GM23338 (cell line): ENCODE measurements around the gene KAT6B. TPM values are rescaled to one million over a fixed set of nuclear protein-coding genes. Genes with fewer than 3 reads are reported as not detected.

Experiments
- ATAC-seq: fragments of 200-7000 bp; cut with Tn5 transposase; 3 replicates; pipeline ENCODE4 v1.9.1; 2020
- DNase-seq: peaks from one replicate; pipeline ENCODE4 v3.0.0-alpha.2; 2015; ENCODE audit warnings: low spot score
- H2AFZ ChIP-seq: fragments of 200-600 bp; sonication (generic); 2 replicates; pipeline ENCODE4 v1.8.0; 2016; ENCODE audit warnings: antibody characterized with exemption, mild to moderate bottlenecking, moderate library complexity
- H3F3A ChIP-seq: fragments of 200-600 bp; sonication (generic); replicated peaks from 2 replicates; pipeline ENCODE4 v1.8.0; 2017; ENCODE audit warnings: antibody characterized with exemption, mixed run types, low read depth
- H3K27ac ChIP-seq: fragments of 200-600 bp; sonication (generic); 2 replicates; pipeline ENCODE4 v1.6.1; 2016; ENCODE audit warnings: low read depth
- H3K27me3 ChIP-seq: fragments of 200-600 bp; sonication (generic); 2 replicates; pipeline ENCODE4 v1.8.0; 2016; ENCODE audit warnings: mild to moderate bottlenecking, mixed run types, moderate library complexity; ENCODE audit not compliant: insufficient read depth
- H3K36me3 ChIP-seq: fragments of 200-600 bp; sonication (generic); 2 replicates; pipeline ENCODE4 v1.8.0; 2016; ENCODE audit warnings: mild to moderate bottlenecking; ENCODE audit not compliant: insufficient read depth
- H3K4me1 ChIP-seq: fragments of 200-600 bp; sonication (generic); 2 replicates; pipeline ENCODE4 v1.8.0; 2016; ENCODE audit warnings: mild to moderate bottlenecking, moderate library complexity; ENCODE audit not compliant: insufficient read depth
- H3K4me2 ChIP-seq: fragments of 200-600 bp; sonication (generic); 2 replicates; pipeline ENCODE4 v1.7.1; 2017; ENCODE audit warnings: mixed run types
- H3K4me3 ChIP-seq: fragments of 200-600 bp; sonication (generic); 2 replicates; pipeline ENCODE4 v1.6.1; 2016; ENCODE audit warnings: mixed run types
- H3K79me2 ChIP-seq: fragments of 200-600 bp; sonication (generic); replicated peaks from 2 replicates; pipeline ENCODE4 v1.8.0; 2017; ENCODE audit warnings: mild to moderate bottlenecking; ENCODE audit not compliant: insufficient read depth
- H3K9me2 ChIP-seq: fragments of 200-600 bp; sonication (generic); 2 replicates; pipeline ENCODE4 v1.8.0; 2017; ENCODE audit not compliant: insufficient read depth
- H4K20me1 ChIP-seq: fragments of 200-600 bp; sonication (generic); replicated peaks from 2 replicates; pipeline ENCODE4 v1.8.0; 2017; ENCODE audit warnings: mild to moderate bottlenecking; ENCODE audit not compliant: insufficient read depth
- H3K27ac Mint-ChIP-seq: 2 replicates; pipeline ENCODE4 v1.8.0; 2020; ENCODE audit warnings: inconsistent platforms, mild to moderate bottlenecking, moderate library complexity, mixed read lengths
- H3K27me3 Mint-ChIP-seq: 3 replicates; pipeline ENCODE4 v1.8.0; 2022; ENCODE audit warnings: low read depth, mild to moderate bottlenecking, moderate library complexity, mixed read lengths, inconsistent platforms; ENCODE audit not compliant: insufficient read depth, poor library complexity
- H3K36me3 Mint-ChIP-seq: 3 replicates; pipeline ENCODE4 v1.8.0; 2021; ENCODE audit warnings: low read depth, mild to moderate bottlenecking, inconsistent platforms, moderate library complexity, mixed read lengths
- H3K4me1 Mint-ChIP-seq: 3 replicates; pipeline ENCODE4 v1.8.0; 2020; ENCODE audit warnings: mild to moderate bottlenecking, inconsistent platforms, mixed read lengths
- H3K4me3 Mint-ChIP-seq: 3 replicates; pipeline ENCODE4 v1.8.0; 2021; ENCODE audit warnings: moderate library complexity, mild to moderate bottlenecking, inconsistent platforms, mixed read lengths
- H3K9me3 Mint-ChIP-seq: 3 replicates; pipeline ENCODE4 v1.8.0; 2020; ENCODE audit warnings: moderate library complexity, mild to moderate bottlenecking, inconsistent platforms, mixed read lengths
- CREB1 ChIP-seq: fragments of 250-450 bp; sonication (Bioruptor Pico); IDR thresholded peaks from 2 replicates; pipeline ENCODE4 v1.5.0; 2020; ENCODE audit warnings: low read depth, mild to moderate bottlenecking, moderate library complexity
- CTCF ChIP-seq, 2 experiments: fragments of 200-600 bp in 1 of 2; sonication (generic) in 1 of 2; conservative IDR thresholded peaks; 2 replicates each; pipeline versions ENCODE4 v1.5.1 to v1.6.1; 2016 to 2017; ENCODE audit warnings: antibody characterized with exemption in 2 of 2, low read depth in 2 of 2, mild to moderate bottlenecking in 2 of 2, moderate library complexity in 1 of 2
- EZH2 ChIP-seq: fragments of 200-600 bp; sonication (generic); IDR thresholded peaks from one replicate; pipeline ENCODE4 v1.8.0; 2017; ENCODE audit warnings: antibody characterized with exemption, mild to moderate bottlenecking, low read depth; ENCODE audit not compliant: unreplicated experiment
- EZH2phosphoT487 ChIP-seq: fragments of 200-600 bp; sonication (generic); IDR thresholded peaks from one replicate; pipeline ENCODE4 v1.8.1; 2018; ENCODE audit warnings: antibody characterized with exemption; ENCODE audit not compliant: unreplicated experiment
- JUNB ChIP-seq: IDR thresholded peaks from one replicate; pipeline ENCODE4 v1.6.1; 2016; ENCODE audit warnings: antibody characterized with exemption; ENCODE audit not compliant: unreplicated experiment
- NANOG ChIP-seq: IDR thresholded peaks from 2 replicates; pipeline ENCODE4 v1.6.1; 2016; ENCODE audit warnings: antibody characterized with exemption, borderline replicate concordance
- POLR2AphosphoS5 ChIP-seq: IDR thresholded peaks from 2 replicates; pipeline ENCODE4 v1.6.1; 2016; ENCODE audit warnings: antibody characterized with exemption, low read depth
- STAT1 ChIP-seq: IDR thresholded peaks from one replicate; pipeline ENCODE4 v1.6.1; 2016; ENCODE audit warnings: antibody characterized with exemption; ENCODE audit not compliant: unreplicated experiment
- ZNF114 ChIP-seq: fragments of 250-450 bp; sonication (Bioruptor Pico); IDR thresholded peaks from 2 replicates; pipeline ENCODE4 v1.5.0; 2020; ENCODE audit warnings: mild to moderate bottlenecking, moderate library complexity
- ZNF331 ChIP-seq: fragments of 250-450 bp; sonication (Bioruptor Pico); IDR thresholded peaks from 2 replicates; pipeline ENCODE4 v1.5.0; 2020; ENCODE audit warnings: low read depth, mild to moderate bottlenecking, moderate library complexity
- ZNF462 ChIP-seq: fragments of 250-450 bp; sonication (Bioruptor Pico); IDR thresholded peaks from 2 replicates; pipeline ENCODE4 v1.5.0; 2020; ENCODE audit warnings: mild to moderate bottlenecking, moderate library complexity
- polyA plus RNA-seq: library from polyadenylated mRNA; unstranded; fragments of >200 nt; fragmentation: Nextera tagmentation; extraction: Ambion mirVana; gene quantifications from 2 replicates; pipeline ENCODE4 v1.2.1, GENCODE V29; 2016
- total RNA-seq: library from RNA; depleted of rRNA; stranded (reverse); fragments of >200 nt; shearing (Covaris generic); gene quantifications from 2 replicates; pipeline ENCODE4 v1.2.3, GENCODE V29; 2014
- TF ChIP-seq, protein P1 (sequence below): IDR thresholded peaks from 2 replicates; pipeline ENCODE4 v1.6.1; 2016; ENCODE audit warnings: antibody characterized with exemption

Gene KAT6B
- total and polyA plus RNA-seq, 2 experiments from 2014 or later, result 21.3 to 31.4 TPM

DNA sequence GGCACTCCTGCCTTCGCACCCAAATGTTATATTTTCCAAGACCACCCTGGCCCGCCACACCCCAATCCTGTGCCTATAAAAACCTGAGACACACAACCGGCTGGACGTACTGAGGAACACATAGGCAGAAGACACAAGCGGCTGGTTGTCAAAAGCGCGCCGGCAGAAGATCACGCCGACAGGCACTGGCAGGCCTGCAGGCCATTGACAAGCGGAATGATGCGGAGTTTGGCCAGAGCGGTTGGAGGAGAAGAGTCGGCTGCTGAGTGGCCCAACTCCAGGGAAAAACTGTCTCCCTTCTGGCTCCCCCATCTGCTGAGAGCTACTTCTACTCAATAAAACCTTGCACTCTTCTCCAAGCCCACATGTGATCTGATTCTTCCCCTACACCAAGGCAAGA is 245.4 kb downstream of the KAT6B start (continued):
- TF ChIP-seq EZH2 (no peak), ZNF114 (no peak), STAT1 (no peak), POLR2AphosphoS5 (no peak), CTCF (conservative IDR thresholded peaks at IDR 0.05; ENCODE audit: low read depth in 2 of 2) (no peak), EZH2phosphoT487 (no peak), JUNB (no peak)
- TF ChIP-seq, protein P1, sequence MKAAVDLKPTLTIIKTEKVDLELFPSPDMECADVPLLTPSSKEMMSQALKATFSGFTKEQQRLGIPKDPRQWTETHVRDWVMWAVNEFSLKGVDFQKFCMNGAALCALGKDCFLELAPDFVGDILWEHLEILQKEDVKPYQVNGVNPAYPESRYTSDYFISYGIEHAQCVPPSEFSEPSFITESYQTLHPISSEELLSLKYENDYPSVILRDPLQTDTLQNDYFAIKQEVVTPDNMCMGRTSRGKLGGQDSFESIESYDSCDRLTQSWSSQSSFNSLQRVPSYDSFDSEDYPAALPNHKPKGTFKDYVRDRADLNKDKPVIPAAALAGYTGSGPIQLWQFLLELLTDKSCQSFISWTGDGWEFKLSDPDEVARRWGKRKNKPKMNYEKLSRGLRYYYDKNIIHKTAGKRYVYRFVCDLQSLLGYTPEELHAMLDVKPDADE, result no peak

DNA sequence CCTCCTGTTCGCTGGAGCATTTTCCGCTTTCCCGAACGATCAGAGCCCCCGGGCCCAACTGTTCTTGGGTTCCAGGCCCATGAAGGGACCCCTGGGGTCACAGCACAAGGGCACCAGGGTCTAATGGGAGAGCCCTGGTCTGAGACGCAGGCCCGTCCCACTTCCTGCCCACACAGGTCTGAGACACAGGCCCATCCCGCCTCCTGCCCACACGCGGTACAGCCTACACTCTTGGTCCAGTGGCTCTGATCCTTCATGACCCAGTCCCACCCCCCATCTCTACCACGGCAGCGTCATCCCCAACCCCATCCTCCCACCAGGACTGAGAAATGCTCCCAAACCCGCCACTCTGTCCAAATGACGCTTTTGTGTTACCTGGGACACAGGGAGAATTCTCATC is 246.3 kb downstream of the KAT6B start:
- ATAC-seq (no peak), DNase-seq (no peak)
- Mint-ChIP-seq H3K27me3 (peaks cover 5% of the 10 kb centered on the region), H3K9me3 (no peaks in the 10 kb centered on the region), H3K4me1 (peaks cover 9% of the 10 kb centered on the region), H3K36me3 (no peaks in the 10 kb centered on the region), H3K4me3 (no peak overlapping the region), H3K27ac (no peak overlapping the region)
- H2AFZ ChIP-seq, result peak overlapping the region; percentile 47; the same call in 1 of the 2 replicates
- H3K4me2 ChIP-seq, result no peak overlapping the region
- no peaks in the 10 kb centered on the region for H3K79me2 ChIP-seq
- no peak overlapping the region for H3K4me3 ChIP-seq
- no peak for TF ChIP-seq ZNF331
- no peak for TF ChIP-seq NANOG
- no peak for TF ChIP-seq EZH2phosphoT487
- TF ChIP-seq STAT1, result no peak
- no peak for TF ChIP-seq CTCF (conservative IDR thresholded peaks at IDR 0.05; ENCODE audit: low read depth in 2 of 2)
- TF ChIP-seq, protein P1, result no peak
- no peak for TF ChIP-seq ZNF462 (CRISPR knock-in tag)
- no peak for TF ChIP-seq JUNB
- TF ChIP-seq CREB1 (CRISPR knock-in tag), result no peak
- no peak for TF ChIP-seq POLR2AphosphoS5
- no peak for TF ChIP-seq EZH2
- TF ChIP-seq ZNF114, result no peak
- no peaks in the 10 kb centered on the region for H3F3A ChIP-seq
- no peak overlapping the region for H3K27ac ChIP-seq
- no peaks in the 10 kb centered on the region for H4K20me1 ChIP-seq
- H3K4me1 ChIP-seq, result peaks cover 14% of the 10 kb centered on the region
- no peaks in the 10 kb centered on the region for H3K27me3 ChIP-seq
- no peaks in the 10 kb centered on the region for H3K9me2 ChIP-seq
- no peaks in the 10 kb centered on the region for H3K36me3 ChIP-seq
